Astrocyte (in vitro differentiated cells and primary cell): ENCODE measurements around the gene ASB7.

ENCODE experiments used
- EZH2 ChIP-seq: IDR thresholded peaks from 2 replicates; pipeline ENCODE4 v1.6.1; 2012; ENCODE audit warnings: mild to moderate bottlenecking, low read length, inconsistent platforms; ENCODE audit not compliant: insufficient read depth
- TF ChIP-seq, protein P1 (sequence below): IDR thresholded peaks from 2 replicates; pipeline ENCODE4 v1.5.1; 2011; ENCODE audit warnings: low read depth, mild to moderate bottlenecking, inconsistent platforms, low read length, moderate library complexity; ENCODE audit not compliant: insufficient read depth

DNA sequence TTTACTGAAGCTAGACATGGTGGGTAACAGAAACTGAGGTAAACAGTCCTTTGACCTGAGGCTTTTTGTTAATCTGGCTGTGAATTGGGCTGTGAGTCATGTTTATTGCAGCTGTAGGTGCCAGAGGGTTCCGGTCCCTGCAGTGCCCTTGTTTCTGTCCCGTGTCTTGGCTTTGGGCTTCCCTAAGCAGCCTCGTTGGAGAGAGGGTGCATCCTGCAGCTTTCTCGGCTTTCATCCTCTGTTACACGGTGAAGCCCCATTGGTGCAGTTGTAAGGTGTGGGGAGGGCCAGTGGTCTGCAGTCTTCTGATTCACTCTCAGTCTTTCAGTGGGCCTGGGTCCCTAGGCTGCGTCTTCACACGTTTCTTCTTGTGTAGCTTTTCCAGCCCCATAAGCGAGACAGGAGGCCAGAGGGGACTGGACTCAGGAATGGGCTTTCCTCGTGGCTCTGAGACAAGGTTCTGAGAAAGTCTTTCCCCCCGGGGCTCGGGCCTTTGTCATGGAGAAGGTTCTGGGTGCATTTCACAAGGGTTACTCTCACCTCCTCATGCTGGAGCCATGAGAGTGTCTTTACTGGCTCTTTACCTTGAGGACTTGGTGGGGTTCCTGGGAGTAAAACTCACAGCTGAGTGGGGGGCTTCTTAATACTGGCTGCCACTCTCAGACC, 33.1 kb downstream of the ASB7 start:
- TF ChIP-seq, protein P1, sequence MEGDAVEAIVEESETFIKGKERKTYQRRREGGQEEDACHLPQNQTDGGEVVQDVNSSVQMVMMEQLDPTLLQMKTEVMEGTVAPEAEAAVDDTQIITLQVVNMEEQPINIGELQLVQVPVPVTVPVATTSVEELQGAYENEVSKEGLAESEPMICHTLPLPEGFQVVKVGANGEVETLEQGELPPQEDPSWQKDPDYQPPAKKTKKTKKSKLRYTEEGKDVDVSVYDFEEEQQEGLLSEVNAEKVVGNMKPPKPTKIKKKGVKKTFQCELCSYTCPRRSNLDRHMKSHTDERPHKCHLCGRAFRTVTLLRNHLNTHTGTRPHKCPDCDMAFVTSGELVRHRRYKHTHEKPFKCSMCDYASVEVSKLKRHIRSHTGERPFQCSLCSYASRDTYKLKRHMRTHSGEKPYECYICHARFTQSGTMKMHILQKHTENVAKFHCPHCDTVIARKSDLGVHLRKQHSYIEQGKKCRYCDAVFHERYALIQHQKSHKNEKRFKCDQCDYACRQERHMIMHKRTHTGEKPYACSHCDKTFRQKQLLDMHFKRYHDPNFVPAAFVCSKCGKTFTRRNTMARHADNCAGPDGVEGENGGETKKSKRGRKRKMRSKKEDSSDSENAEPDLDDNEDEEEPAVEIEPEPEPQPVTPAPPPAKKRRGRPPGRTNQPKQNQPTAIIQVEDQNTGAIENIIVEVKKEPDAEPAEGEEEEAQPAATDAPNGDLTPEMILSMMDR = no peak
- no peak for TF ChIP-seq EZH2
